A549 (cell line): Measurements from ENCODE around the gene CARS1. TPM values are rescaled to one million over a fixed set of nuclear protein-coding genes. Genes with fewer than 3 reads are reported as not detected.

Experiments used
- ATAC-seq, 2 experiments: fragments of 200-7000 bp in 1 of 2; fragments of >200 bp in 1 of 2; cut with Nextera tagmentation in 1 of 2; cut with Tn5 transposase in 1 of 2; 3 replicates each; pipeline versions ENCODE4 v1.8.0 to v1.9.1; 2018 to 2020; ENCODE audit warnings: mild to moderate bottlenecking in 1 of 2, moderate library complexity in 1 of 2
- CTCF ChIA-PET: fragments of 300-600 bp; sonication (Branson Sonifier 250); formaldehyde crosslinking; extraction: SDS; loops from one replicate; lab custom pipeline; 2021; ENCODE audit warnings: antibody characterized with exemption, inconsistent platforms; lab: Yijun Ruan, JAX
- POLR2A ChIA-PET: fragments of 350-600 bp; formaldehyde crosslinking; extraction: SDS; loops from one replicate; lab custom pipeline; 2021; ENCODE audit warnings: antibody characterized with exemption, inconsistent platforms; lab: Yijun Ruan, JAX
- DNase-seq, 2 experiments: peaks; one replicate each; pipeline versions ENCODE4 v3.0.0 to v3.0.0-alpha.2; 2011 to 2016; ENCODE audit warnings: low read depth in 1 of 2, low spot score in 1 of 2
- FAIRE-seq: peaks from 2 replicates; lab custom pipeline; 2011; peaks lifted over from hg19 to GRCh38; lab: Jason Lieb, UNC
- H3K27ac ChIP-seq, 2 experiments: fragments of >200 bp; sonication (Bioruptor Twin); formaldehyde crosslinking; 3 replicates each; pipeline ENCODE4 v1.5.1; 2016 to 2017
- H3K4me1 ChIP-seq: fragments of >200 bp; sonication (Bioruptor Twin); formaldehyde crosslinking; 3 replicates; pipeline ENCODE4 v1.6.1; 2016
- H3K4me2 ChIP-seq: fragments of >200 bp; sonication (Bioruptor Twin); formaldehyde crosslinking; 3 replicates; pipeline ENCODE4 v1.6.1; 2016
- H3K4me3 ChIP-seq: fragments of >200 bp; sonication (Bioruptor Twin); formaldehyde crosslinking; 3 replicates; pipeline ENCODE4 v1.5.1; 2016
- H3K9me3 ChIP-seq: fragments of >200 bp; sonication (Bioruptor Twin); formaldehyde crosslinking; 3 replicates; pipeline ENCODE4 v1.6.1; 2016
- BHLHE40 ChIP-seq: IDR thresholded peaks from 2 replicates; pipeline ENCODE4 v1.6.1; 2012; ENCODE audit warnings: low read depth, low read length, inconsistent platforms
- CBX2 ChIP-seq: fragments of 200-600 bp; sonication (generic); IDR thresholded peaks from 2 replicates; pipeline ENCODE4 v1.6.1; 2016; ENCODE audit warnings: low read depth, mild to moderate bottlenecking, borderline replicate concordance
- EP300 ChIP-seq, 2 experiments: fragments of >200 bp; sonication (Bioruptor Twin); formaldehyde crosslinking; IDR thresholded peaks; 2 replicates in 1 of 2; 3 replicates in 1 of 2; pipeline ENCODE4 v1.6.1; 2016 to 2017
- FOSB ChIP-seq: fragments of 250-450 bp; sonication (Bioruptor Pico); IDR thresholded peaks from 2 replicates; pipeline ENCODE4 v1.5.0; 2020; ENCODE audit warnings: mild to moderate bottlenecking, moderate library complexity
- FOSL2 ChIP-seq, 2 experiments: fragments of 450-650 bp in 1 of 2; fragments of >200 bp in 1 of 2; sonication (Bioruptor Twin) in 1 of 2; formaldehyde crosslinking; IDR thresholded peaks; 2 replicates each; pipeline versions ENCODE4 v1.5.0 to v1.6.1; 2016 to 2020; ENCODE audit warnings: mild to moderate bottlenecking in 1 of 2, moderate library complexity in 1 of 2
- GATA3 ChIP-seq: IDR thresholded peaks from 2 replicates; pipeline ENCODE4 v1.6.1; 2012; ENCODE audit warnings: borderline replicate concordance
- HDAC2 ChIP-seq: fragments of 200-600 bp; sonication (generic); IDR thresholded peaks from 2 replicates; pipeline ENCODE4 v1.6.1; 2016
- JUN ChIP-seq, 2 experiments: fragments of >200 bp; sonication (Bioruptor Twin); formaldehyde crosslinking; IDR thresholded peaks; 2 replicates in 1 of 2; 3 replicates in 1 of 2; pipeline ENCODE4 v1.6.1; 2016 to 2017
- KDM1A ChIP-seq: fragments of 200-600 bp; sonication (generic); IDR thresholded peaks from 2 replicates; pipeline ENCODE4 v1.6.1; 2016; ENCODE audit warnings: low read depth, mild to moderate bottlenecking
- KDM5A ChIP-seq: fragments of 200-600 bp; sonication (generic); IDR thresholded peaks from 2 replicates; pipeline ENCODE4 v1.6.1; 2016; ENCODE audit warnings: antibody characterized with exemption, mild to moderate bottlenecking
- MAZ ChIP-seq: fragments of 150-350 bp; IDR thresholded peaks from 2 replicates; pipeline ENCODE4 v1.6.1; 2014; ENCODE audit warnings: antibody characterized with exemption, low read depth, low read length, borderline replicate concordance
- RFX5 ChIP-seq: fragments of 450-650 bp; IDR thresholded peaks from 2 replicates; pipeline ENCODE4 v1.7.1; 2014; ENCODE audit warnings: antibody characterized with exemption, mild to moderate bottlenecking, moderate library complexity
- SMC3 ChIP-seq: fragments of >200 bp; sonication (Bioruptor Twin); formaldehyde crosslinking; IDR thresholded peaks from 3 replicates; pipeline ENCODE4 v1.6.1; 2018; ENCODE audit warnings: inconsistent platforms
- TFCP2L1 ChIP-seq: fragments of 250-450 bp; sonication (Bioruptor Pico); IDR thresholded peaks from 2 replicates; pipeline ENCODE4 v1.5.0; 2021; ENCODE audit warnings: mild to moderate bottlenecking
- TP53 ChIP-seq: fragments of 250-450 bp; sonication (Bioruptor Pico); IDR thresholded peaks from 2 replicates; pipeline ENCODE4 v1.5.0; 2021; ENCODE audit warnings: mild to moderate bottlenecking, moderate library complexity
- ZC3H11A ChIP-seq: fragments of 450-650 bp; IDR thresholded peaks from 2 replicates; pipeline ENCODE4 v1.6.1; 2014; ENCODE audit warnings: antibody characterized with exemption, mild to moderate bottlenecking
- ZFP36 ChIP-seq: fragments of 450-650 bp; IDR thresholded peaks from 2 replicates; pipeline ENCODE4 v1.6.1; 2014; ENCODE audit warnings: borderline replicate concordance; ENCODE audit not compliant: partially characterized antibody
- WGBS: methylation state at CpG from one replicate; pipeline ENCODE4 v1.1.6; 2017; ENCODE audit errors: missing lambda C conversion rate; 5-methylcytosine and 5-hydroxymethylcytosine counted together
- polyA plus RNA-seq, 4 experiments: library from polyadenylated mRNA; depleted of rRNA in 3 of 4; stranded (reverse); fragments of >200 nt; fragmentation: RNase III in 1 of 4; extraction: RNeasy Plus Mini Kit Qiagen cat#74134 plus additional on column Dnase treatment in 1 of 4; gene quantifications; 2 replicates in 3 of 4; 3 replicates in 1 of 4; pipeline ENCODE4 v1.2.3, GENCODE V29; 2011 to 2017
- TF ChIP-seq, protein P1 (sequence below): IDR thresholded peaks from 2 replicates; pipeline ENCODE4 v1.6.1; 2012
- TF ChIP-seq, protein P2 (sequence below): IDR thresholded peaks from 2 replicates; pipeline ENCODE4 v1.6.1; 2012; ENCODE audit warnings: low read depth, borderline replicate concordance
- TF ChIP-seq, protein P3 (sequence below): fragments of 250-450 bp; sonication (Bioruptor Pico); IDR thresholded peaks from 2 replicates; pipeline ENCODE4 v1.5.0; 2021; ENCODE audit warnings: mild to moderate bottlenecking, moderate library complexity, borderline replicate concordance

The CARS1 gene
- polyA plus RNA-seq, 2 of the 4 experiments (the other 2 are of a cell fraction), result 52.7 to 130 TPM

- 74% methylated on average over 13 of the region's 13 CpGs for WGBS
- ChIA-PET POLR2A (no interaction called here), CTCF (interaction anchor here (1.3 to 4.4 kb wide), 6 partner anchors 10 to 33 kb away, joined by 7 to 29 read pairs (median 10); no protein-coding TSS in a partner anchor)
- TF ChIP-seq, protein P1, sequence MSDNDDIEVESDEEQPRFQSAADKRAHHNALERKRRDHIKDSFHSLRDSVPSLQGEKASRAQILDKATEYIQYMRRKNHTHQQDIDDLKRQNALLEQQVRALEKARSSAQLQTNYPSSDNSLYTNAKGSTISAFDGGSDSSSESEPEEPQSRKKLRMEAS, result 0 out of 2 replicates have a peak, but pooled peaks have one; percentile 33
- no peak for TF ChIP-seq FOSL2 (IDR thresholded peaks at IDR 0.05)
- peak; percentile 48 for TF ChIP-seq FOSL2 (CRISPR knock-in tag; IDR thresholded peaks at IDR 0.05)
- no peak for TF ChIP-seq ZFP36
- TF ChIP-seq RFX5, result no peak
- Histone ChIP-seq H3K4me2 (no peak overlapping the region), H3K27ac (peak overlapping the region in 1 of 2 experiments; percentile 44; a peak in 2 of 6 replicates), H3K4me3 (no peak overlapping the region), H3K4me1 (peaks cover 29% of the 10 kb centered on the region), H3K9me3 (no peaks in the 10 kb centered on the region)
- peak in 1 of 2 experiments; percentile 37 for DNase-seq
- ATAC-seq, result 0 out of 6 replicates have a peak, but pooled peaks of 1 of the 2 experiments have one; percentile 30
- no peak for FAIRE-seq
Measured at GRCh38 chr11:3058753-3059664, 1.8 kb upstream of the CARS1 start.

DNA sequence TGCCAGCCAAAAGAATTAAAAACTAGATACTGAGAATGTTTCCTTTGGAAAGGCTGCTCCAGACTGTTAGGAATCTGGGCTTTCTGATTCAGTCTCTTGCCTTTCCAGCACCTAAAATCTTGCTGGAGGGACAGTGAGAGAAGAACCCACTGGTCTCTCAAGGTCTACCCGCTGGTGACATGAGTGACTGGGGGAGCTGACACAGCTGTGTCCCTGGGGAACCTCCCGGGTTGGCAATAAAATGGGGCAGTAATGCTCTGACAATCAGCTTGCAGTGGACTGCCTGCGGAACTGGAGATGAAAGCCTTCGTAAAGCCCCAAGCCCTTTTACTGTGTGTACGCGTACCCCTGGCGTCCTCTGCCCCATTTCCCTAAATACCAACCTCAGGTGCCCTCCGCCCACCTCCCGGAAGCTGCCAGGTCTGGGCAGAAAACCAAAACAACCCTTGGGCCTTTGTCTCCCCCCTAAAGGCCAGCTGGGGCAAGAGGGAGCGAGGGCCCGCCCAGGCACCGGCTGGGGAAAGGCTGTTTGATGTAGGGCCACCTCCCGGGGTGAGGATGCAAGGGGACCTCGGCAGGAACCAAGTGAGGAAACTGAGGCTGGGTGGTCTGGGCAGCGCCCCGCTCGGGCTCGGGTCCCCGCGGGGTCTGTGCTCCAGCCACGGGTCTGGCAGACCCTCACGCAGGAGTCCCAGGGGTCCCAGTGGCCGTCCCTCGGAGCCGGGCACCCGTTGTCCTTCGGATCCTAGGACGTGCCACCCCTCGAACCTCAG is 741 bp downstream of the CARS1 start:
- POLR2A ChIA-PET, result interaction anchor here (1.0 kb wide), 3 partner anchors 33 to 141 kb away, joined by 3 to 5 read pairs (median 3); partner anchors contain the start of gene NAP1L4
- Histone ChIP-seq H3K4me3 (peak overlapping the region; percentile 83), H3K4me2 (peak overlapping the region; percentile 90), H3K9me3 (no peaks in the 10 kb centered on the region), H3K4me1 (peaks cover 31% of the 10 kb centered on the region), H3K27ac (peak overlapping the region; percentile 98 to 99)
- no peak for DNase-seq
- CTCF ChIA-PET, result interaction anchor here (0.8 to 3.4 kb wide), 5 partner anchors 19 to 68 kb away, joined by 3 to 17 read pairs (median 4); no protein-coding TSS in a partner anchor
- ATAC-seq, result peak in 1 of 2 experiments; percentile 4; a peak in 3 of 6 replicates
- TF ChIP-seq, protein P2, sequence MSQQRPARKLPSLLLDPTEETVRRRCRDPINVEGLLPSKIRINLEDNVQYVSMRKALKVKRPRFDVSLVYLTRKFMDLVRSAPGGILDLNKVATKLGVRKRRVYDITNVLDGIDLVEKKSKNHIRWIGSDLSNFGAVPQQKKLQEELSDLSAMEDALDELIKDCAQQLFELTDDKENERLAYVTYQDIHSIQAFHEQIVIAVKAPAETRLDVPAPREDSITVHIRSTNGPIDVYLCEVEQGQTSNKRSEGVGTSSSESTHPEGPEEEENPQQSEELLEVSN, result no peak
- no peak for TF ChIP-seq HDAC2
- 3% methylated on average over 13 of the region's 29 CpGs for WGBS
- no peak for FAIRE-seq

- 94% methylated on average over 8 of the region's 8 CpGs for WGBS
- DNase-seq (no peak), FAIRE-seq (no peak), ATAC-seq (no peak)
- CTCF ChIA-PET, result interaction anchor here (1.1 to 11.1 kb wide), 3 partner anchors 19 to 67 kb away, joined by 4 to 116 read pairs (median 17); no protein-coding TSS in a partner anchor
- POLR2A ChIA-PET, result no interaction called here
- Histone ChIP-seq H3K4me1 (peaks cover 37% of the 10 kb centered on the region), H3K9me3 (no peaks in the 10 kb centered on the region), H3K4me2 (peak overlapping the region; percentile 90), H3K4me3 (peak overlapping the region; percentile 83), H3K27ac (peak overlapping the region; percentile 98 to 99)
- no peak for TF ChIP-seq RFX5
- no peak for TF ChIP-seq GATA3
- TF ChIP-seq EP300 (IDR thresholded peaks at IDR 0.05), result no peak
- no peak for TF ChIP-seq JUN (IDR thresholded peaks at IDR 0.05)
- no peak for TF ChIP-seq SMC3
- TF ChIP-seq BHLHE40, result no peak
- no peak for TF ChIP-seq FOSB (CRISPR knock-in tag)
- no peak for TF ChIP-seq TP53 (CRISPR knock-in tag)
- no peak for TF ChIP-seq CBX2
- TF ChIP-seq TFCP2L1 (CRISPR knock-in tag), result no peak
- no peak for TF ChIP-seq MAZ
- TF ChIP-seq, protein P3, sequence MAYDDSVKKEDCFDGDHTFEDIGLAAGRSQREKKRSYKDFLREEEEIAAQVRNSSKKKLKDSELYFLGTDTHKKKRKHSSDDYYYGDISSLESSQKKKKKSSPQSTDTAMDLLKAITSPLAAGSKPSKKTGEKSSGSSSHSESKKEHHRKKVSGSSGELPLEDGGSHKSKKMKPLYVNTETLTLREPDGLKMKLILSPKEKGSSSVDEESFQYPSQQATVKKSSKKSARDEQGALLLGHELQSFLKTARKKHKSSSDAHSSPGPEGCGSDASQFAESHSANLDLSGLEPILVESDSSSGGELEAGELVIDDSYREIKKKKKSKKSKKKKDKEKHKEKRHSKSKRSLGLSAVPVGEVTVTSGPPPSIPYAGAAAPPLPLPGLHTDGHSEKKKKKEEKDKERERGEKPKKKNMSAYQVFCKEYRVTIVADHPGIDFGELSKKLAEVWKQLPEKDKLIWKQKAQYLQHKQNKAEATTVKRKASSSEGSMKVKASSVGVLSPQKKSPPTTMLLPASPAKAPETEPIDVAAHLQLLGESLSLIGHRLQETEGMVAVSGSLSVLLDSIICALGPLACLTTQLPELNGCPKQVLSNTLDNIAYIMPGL (CRISPR knock-in tag), result no peak
- TF ChIP-seq KDM5A, result no peak
- no peak for TF ChIP-seq KDM1A
- no peak for TF ChIP-seq FOSL2 (IDR thresholded peaks at IDR 0.05)
- no peak for TF ChIP-seq FOSL2 (CRISPR knock-in tag; IDR thresholded peaks at IDR 0.05)
- TF ChIP-seq ZC3H11A, result no peak
Measured at GRCh38 chr11:3055891-3056290, 1.3 kb downstream of the CARS1 start.
